ENCODE results near the gene PIERCE2.

DNA sequence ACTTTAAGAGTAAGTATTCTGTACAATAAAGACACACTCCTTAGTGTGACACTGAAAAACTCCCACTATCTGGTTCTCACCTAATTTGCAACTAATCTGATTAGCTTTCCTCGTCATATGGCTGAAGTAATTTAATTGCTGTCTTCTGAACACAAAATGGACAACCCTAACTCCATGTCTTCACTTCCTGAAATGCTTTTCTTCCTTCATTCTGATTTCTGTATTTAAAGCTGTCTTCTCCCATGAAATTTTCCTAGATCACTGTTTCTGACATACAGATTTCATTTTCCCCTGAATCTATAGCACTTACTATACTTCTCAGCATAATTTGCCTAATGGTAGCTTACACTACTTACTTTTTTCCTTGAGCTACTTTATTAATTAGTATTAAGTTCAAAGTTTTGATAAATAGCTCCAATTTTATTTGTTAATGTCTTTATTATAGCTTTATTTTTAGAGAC is 6.5 kb upstream of the PIERCE2 start:
- TF ChIP-seq, protein P1, sequence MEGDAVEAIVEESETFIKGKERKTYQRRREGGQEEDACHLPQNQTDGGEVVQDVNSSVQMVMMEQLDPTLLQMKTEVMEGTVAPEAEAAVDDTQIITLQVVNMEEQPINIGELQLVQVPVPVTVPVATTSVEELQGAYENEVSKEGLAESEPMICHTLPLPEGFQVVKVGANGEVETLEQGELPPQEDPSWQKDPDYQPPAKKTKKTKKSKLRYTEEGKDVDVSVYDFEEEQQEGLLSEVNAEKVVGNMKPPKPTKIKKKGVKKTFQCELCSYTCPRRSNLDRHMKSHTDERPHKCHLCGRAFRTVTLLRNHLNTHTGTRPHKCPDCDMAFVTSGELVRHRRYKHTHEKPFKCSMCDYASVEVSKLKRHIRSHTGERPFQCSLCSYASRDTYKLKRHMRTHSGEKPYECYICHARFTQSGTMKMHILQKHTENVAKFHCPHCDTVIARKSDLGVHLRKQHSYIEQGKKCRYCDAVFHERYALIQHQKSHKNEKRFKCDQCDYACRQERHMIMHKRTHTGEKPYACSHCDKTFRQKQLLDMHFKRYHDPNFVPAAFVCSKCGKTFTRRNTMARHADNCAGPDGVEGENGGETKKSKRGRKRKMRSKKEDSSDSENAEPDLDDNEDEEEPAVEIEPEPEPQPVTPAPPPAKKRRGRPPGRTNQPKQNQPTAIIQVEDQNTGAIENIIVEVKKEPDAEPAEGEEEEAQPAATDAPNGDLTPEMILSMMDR (IDR thresholded peaks at IDR 0.05): no peak
- TF ChIP-seq POLR2A (IDR thresholded peaks at IDR 0.05): no peak

Measured in testis (tissue), 2 donors.